ENCODE results near the gene CYP2E1. TPM values are rescaled to one million over a fixed set of nuclear protein-coding genes. Genes with fewer than 3 reads are reported as not detected.

CYP2E1 gene
- total RNA-seq, 4 donors from 2014 or later: 15.2 to 68.5 (median 20.3) TPM

- no peak overlapping the region for H3K4me3 ChIP-seq (ENCODE audit: low read depth, poor library complexity, severe bottlenecking)
- no peak for DNase-seq (ENCODE audit: low spot score in 2 of 2)
Measured at GRCh38 chr10:133527771-133528271, 658 bp downstream of the CYP2E1 start.

GRCh38 chr10:133528296-133528844 is 1.2 kb downstream of the CYP2E1 start:
- no peak for TF ChIP-seq POLR2A (IDR thresholded peaks at IDR 0.05)
- TF ChIP-seq CTCF (IDR thresholded peaks at IDR 0.05): no peak
- no peak overlapping the region for H3K4me3 ChIP-seq (ENCODE audit: low read depth, poor library complexity, severe bottlenecking)
- no peak for DNase-seq (ENCODE audit: low spot score in 2 of 2)
- WGBS, 2 donors: 2 to 65% methylated on average over 26 to 46 of the region's 50 CpGs
- intact Hi-C loops (cut with DNase I; ENCODE audit: low total_unique reads): loop anchor here (10.0 kb wide), 1 partner anchor 194 kb away; the partner anchor contains the start of gene CALY

More at GRCh38 chr10:133527771-133528271, 658 bp downstream of the CYP2E1 start:
- intact Hi-C loops (cut with DNase I; ENCODE audit: low total_unique reads): loop anchor here (10.0 kb wide), 1 partner anchor 193 kb away; the partner anchor contains the start of gene CALY
- TF ChIP-seq POLR2A (IDR thresholded peaks at IDR 0.05) (no peak), CTCF (IDR thresholded peaks at IDR 0.05) (no peak)
- 29 to 52% methylated on average over 45 to 51 of the region's 51 CpGs for WGBS, 2 donors

- intact Hi-C loops (cut with DNase I; ENCODE audit: low total_unique reads): loop anchor here (10.0 kb wide), 1 partner anchor 194 kb away; the partner anchor contains the start of gene CALY
- TF ChIP-seq CTCF (IDR thresholded peaks at IDR 0.05) (no peak), POLR2A (IDR thresholded peaks at IDR 0.05) (no peak)
- DNase-seq (ENCODE audit: low spot score in 2 of 2): no peak
- no peak overlapping the region for H3K4me3 ChIP-seq (ENCODE audit: low read depth, poor library complexity, severe bottlenecking)
- 8 to 35% methylated on average over 28 to 37 of the region's 37 CpGs for WGBS, 2 donors
Measured at GRCh38 chr10:133528845-133529575, 1.8 kb downstream of the CYP2E1 start.

- H3K4me3 ChIP-seq (ENCODE audit: low read depth, poor library complexity, severe bottlenecking): no peak overlapping the region
- WGBS, 2 donors: 32 to 62% methylated on average over 25 to 26 of the region's 26 CpGs
- no peak for DNase-seq (ENCODE audit: low spot score in 2 of 2)
Measured at GRCh38 chr10:133529576-133529946, 2.4 kb downstream of the CYP2E1 start.

GRCh38 chr10:133530506-133530905 is 3.3 kb downstream of the CYP2E1 start:
- TF ChIP-seq CTCF (IDR thresholded peaks at IDR 0.05): no peak
- no peak for TF ChIP-seq POLR2A (IDR thresholded peaks at IDR 0.05)
- DNase-seq (ENCODE audit: low spot score in 2 of 2): no peak
- WGBS, 2 donors: 67 to 71% methylated on average over 9 of the region's 9 CpGs
- intact Hi-C loops (cut with DNase I; ENCODE audit: low total_unique reads): no loop called here
- no peak overlapping the region for H3K4me3 ChIP-seq (ENCODE audit: low read depth, poor library complexity, severe bottlenecking)

More at GRCh38 chr10:133529576-133529946, 2.4 kb downstream of the CYP2E1 start:
- TF ChIP-seq POLR2A (IDR thresholded peaks at IDR 0.05) (no peak), CTCF (IDR thresholded peaks at IDR 0.05) (no peak)
- intact Hi-C loops (cut with DNase I; ENCODE audit: low total_unique reads): loop anchor here (10.0 kb wide), 1 partner anchor 195 kb away; the partner anchor contains the start of gene CALY
